Thoracic aorta endothelial cell (primary cell): ENCODE results near the gene METAP1D. TPM values are rescaled to one million over a fixed set of nuclear protein-coding genes. Genes with fewer than 3 reads are reported as not detected.

Experiments
- total RNA-seq: library from RNA; depleted of rRNA; stranded (reverse); fragments of >200 nt; gene quantifications from 2 replicates; pipeline ENCODE4 v1.2.3, GENCODE V29; 2012

The METAP1D gene
- total RNA-seq: 8.1 and 10.1 TPM in 2 replicates

GRCh38 chr2:171999604-172000469, at the start of gene METAP1D:
Gene METAP1D (plus strand): TSS chr2:171999953. CDS start chr2:171999970, 17 bp downstream.

GRCh38 chr2:172085460-172086159, 85.9 kb downstream of the METAP1D start, which contains the start of gene DLX1:
Gene DLX1 (plus strand): TSS chr2:172085507. CDS start chr2:172085678, 171 bp downstream.

GRCh38 chr2:172102391-172103359, 102.9 kb downstream of the METAP1D start, which contains the start of gene DLX2:
Gene DLX2 (minus strand): TSS chr2:172102900. CDS start chr2:172102538, 362 bp downstream.

Other genes with a start within 250 kb of the METAP1D start
- 21.1 and 25.4 TPM in 2 replicates for gene SLC25A12, start 105.7 kb upstream of the METAP1D start, total RNA-seq
- 81.0 and 86.7 TPM in 2 replicates for gene HAT1, start 77.5 kb upstream of the METAP1D start, total RNA-seq
- 0.07 TPM in 1 of 2 replicates, not detected in the other for gene DLX1, start 85.6 kb downstream of the METAP1D start, total RNA-seq
- gene DLX2, start 102.9 kb downstream of the METAP1D start, total RNA-seq: not detected in 2 replicates